ENCODE measurements around the gene ATF4. TPM values are rescaled to one million over a fixed set of nuclear protein-coding genes. Genes with fewer than 3 reads are reported as not detected.
A peak's percentile ranks its signal among the peaks of the same experiment; 100 is the strongest.

Gene ATF4
- total RNA-seq, 6 donors from 2014 or later, result 255 to 402 (median 364) TPM

DNA sequence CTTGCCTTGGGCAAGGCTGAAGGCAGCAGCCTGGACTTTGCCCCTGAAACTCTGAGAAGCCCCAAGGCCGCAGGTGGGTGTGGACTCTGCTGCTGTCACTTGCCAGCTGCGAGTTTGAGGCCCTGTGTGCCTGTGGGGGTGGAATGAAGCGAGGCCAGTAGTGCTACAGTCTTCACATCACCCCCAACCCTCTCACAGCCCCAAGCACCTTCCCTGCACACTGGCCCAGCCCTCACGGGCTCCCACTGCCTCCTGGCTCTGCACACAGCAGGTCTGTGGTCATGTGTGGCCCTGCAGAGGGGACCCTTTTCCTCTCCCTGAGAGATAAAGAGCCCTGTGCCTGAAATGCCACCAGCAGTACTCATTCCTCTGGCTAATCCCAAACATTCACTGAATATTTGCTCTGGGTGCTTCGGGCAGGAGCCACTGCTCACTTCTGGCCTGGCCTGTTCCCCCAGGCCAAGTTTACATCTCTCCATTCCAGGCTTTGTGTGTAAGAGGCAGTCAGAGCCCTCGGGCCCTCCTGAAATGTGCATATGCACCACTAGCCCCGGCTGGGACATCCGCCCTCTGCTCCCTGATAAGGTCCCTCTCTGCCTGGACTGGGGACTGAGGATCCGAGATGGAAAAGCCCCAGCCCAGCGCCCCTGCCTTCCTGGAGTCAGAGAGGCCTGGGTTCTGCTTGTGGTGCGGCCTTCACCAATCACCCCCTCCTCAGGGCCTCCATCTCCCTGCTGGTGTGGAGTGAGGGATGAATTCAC, 45.8 kb upstream of the ATF4 start:
- H3K4me1 ChIP-seq, result peaks cover 40 to 45% (median 42%) of the 10 kb centered on the region in 4 donors
- H3K36me3 ChIP-seq, result peaks cover 0 to 7% (median 0%) of the 10 kb centered on the region in 4 donors
- DNase-seq (no peak), ATAC-seq (ENCODE audit: low FRiP score in 2 of 2) (no peak)
- WGBS, 2 donors, result 67 to 92% methylated on average over 7 to 11 of the region's 11 CpGs
- no peak overlapping the region for H3K4me3 ChIP-seq
- no peaks in the 10 kb centered on the region for H3K9me3 ChIP-seq
- H3K27me3 ChIP-seq, result no peaks in the 10 kb centered on the region
- TF ChIP-seq, protein P1, sequence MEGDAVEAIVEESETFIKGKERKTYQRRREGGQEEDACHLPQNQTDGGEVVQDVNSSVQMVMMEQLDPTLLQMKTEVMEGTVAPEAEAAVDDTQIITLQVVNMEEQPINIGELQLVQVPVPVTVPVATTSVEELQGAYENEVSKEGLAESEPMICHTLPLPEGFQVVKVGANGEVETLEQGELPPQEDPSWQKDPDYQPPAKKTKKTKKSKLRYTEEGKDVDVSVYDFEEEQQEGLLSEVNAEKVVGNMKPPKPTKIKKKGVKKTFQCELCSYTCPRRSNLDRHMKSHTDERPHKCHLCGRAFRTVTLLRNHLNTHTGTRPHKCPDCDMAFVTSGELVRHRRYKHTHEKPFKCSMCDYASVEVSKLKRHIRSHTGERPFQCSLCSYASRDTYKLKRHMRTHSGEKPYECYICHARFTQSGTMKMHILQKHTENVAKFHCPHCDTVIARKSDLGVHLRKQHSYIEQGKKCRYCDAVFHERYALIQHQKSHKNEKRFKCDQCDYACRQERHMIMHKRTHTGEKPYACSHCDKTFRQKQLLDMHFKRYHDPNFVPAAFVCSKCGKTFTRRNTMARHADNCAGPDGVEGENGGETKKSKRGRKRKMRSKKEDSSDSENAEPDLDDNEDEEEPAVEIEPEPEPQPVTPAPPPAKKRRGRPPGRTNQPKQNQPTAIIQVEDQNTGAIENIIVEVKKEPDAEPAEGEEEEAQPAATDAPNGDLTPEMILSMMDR (IDR thresholded peaks at IDR 0.05), result no peak
- TF ChIP-seq POLR2AphosphoS5 (IDR thresholded peaks at IDR 0.05) (no peak), POLR2A (IDR thresholded peaks at IDR 0.05) (no peak), EP300 (IDR thresholded peaks at IDR 0.05) (no peak)
- peak overlapping the region in 3 of 4 donors; percentile 83 to 90 (median 86) for H3K27ac ChIP-seq

DNA sequence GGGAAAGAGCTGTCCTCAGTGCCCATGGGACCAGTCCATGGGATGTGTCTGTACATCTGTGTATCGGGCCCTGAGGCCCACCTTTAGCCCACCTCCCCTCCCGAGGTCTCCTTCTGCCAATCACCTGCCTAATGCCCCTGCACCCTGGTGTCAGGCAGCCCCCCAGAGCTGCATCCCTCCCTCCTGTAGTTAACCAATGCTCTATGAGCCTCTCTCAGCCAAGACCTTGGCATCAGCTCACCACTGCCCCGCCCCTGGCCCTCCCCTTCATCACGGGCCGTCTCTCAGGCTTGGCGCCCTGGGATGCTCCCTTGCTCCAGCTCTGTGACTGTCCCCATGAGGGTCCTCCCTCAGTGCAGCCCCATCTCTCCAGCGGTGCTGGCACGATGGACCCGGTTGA, 45.0 kb upstream of the ATF4 start:
- H3K36me3 ChIP-seq, result peaks cover 0 to 7% (median 0%) of the 10 kb centered on the region in 4 donors
- no peak overlapping the region for H3K4me3 ChIP-seq
- H3K4me1 ChIP-seq, result peaks cover 32 to 37% (median 34%) of the 10 kb centered on the region in 4 donors
- no peak for TF ChIP-seq POLR2A (IDR thresholded peaks at IDR 0.05)
- TF ChIP-seq, protein P1 (IDR thresholded peaks at IDR 0.05), result no peak
- TF ChIP-seq EP300 (IDR thresholded peaks at IDR 0.05), result no peak
- no peak for TF ChIP-seq POLR2AphosphoS5 (IDR thresholded peaks at IDR 0.05)
- H3K9me3 ChIP-seq, result no peaks in the 10 kb centered on the region
- ATAC-seq (ENCODE audit: low FRiP score in 2 of 2) (no peak), DNase-seq (no peak)
- peak overlapping the region in 1 of 4 donors; percentile 29 for H3K27ac ChIP-seq
- 81 to 86% methylated on average over 8 to 9 of the region's 9 CpGs for WGBS, 2 donors
- no peaks in the 10 kb centered on the region for H3K27me3 ChIP-seq

DNA sequence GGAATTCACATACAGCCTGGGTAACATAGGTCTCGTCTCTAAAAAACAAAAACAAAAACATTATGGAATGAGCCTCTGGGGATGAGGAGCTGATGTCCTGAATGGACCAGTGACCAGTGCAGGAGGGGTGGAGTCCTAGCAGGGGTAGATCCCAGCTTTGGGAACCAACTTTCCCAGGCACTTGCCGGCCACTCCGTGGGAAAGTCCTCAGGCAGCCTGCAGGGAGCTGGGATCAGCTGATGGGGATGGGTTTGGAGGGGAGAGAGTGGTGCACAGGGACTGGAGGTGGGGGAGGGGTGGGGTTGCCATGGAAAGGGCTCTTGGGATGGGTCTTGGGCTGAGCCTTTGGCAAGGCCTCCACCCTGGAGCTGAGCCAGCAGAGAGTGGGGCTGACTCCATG, 44.5 kb upstream of the ATF4 start:
- no peak for TF ChIP-seq POLR2AphosphoS5 (IDR thresholded peaks at IDR 0.05)
- no peak for TF ChIP-seq POLR2A (IDR thresholded peaks at IDR 0.05)
- TF ChIP-seq, protein P1 (IDR thresholded peaks at IDR 0.05), result no peak
- no peak for TF ChIP-seq EP300 (IDR thresholded peaks at IDR 0.05)
- ATAC-seq (ENCODE audit: low FRiP score in 2 of 2) (no peak), DNase-seq (no peak)
- H3K9me3 ChIP-seq, result no peaks in the 10 kb centered on the region
- H3K4me1 ChIP-seq, result peaks cover 26 to 32% (median 29%) of the 10 kb centered on the region in 4 donors
- 72 to 76% methylated on average over 3 of the region's 3 CpGs for WGBS, 2 donors
- H3K27ac ChIP-seq, result peak overlapping the region in 1 of 4 donors; percentile 29
- no peaks in the 10 kb centered on the region for H3K27me3 ChIP-seq
- H3K4me3 ChIP-seq, result no peak overlapping the region
- H3K36me3 ChIP-seq, result peaks cover 0 to 7% (median 0%) of the 10 kb centered on the region in 4 donors

DNA sequence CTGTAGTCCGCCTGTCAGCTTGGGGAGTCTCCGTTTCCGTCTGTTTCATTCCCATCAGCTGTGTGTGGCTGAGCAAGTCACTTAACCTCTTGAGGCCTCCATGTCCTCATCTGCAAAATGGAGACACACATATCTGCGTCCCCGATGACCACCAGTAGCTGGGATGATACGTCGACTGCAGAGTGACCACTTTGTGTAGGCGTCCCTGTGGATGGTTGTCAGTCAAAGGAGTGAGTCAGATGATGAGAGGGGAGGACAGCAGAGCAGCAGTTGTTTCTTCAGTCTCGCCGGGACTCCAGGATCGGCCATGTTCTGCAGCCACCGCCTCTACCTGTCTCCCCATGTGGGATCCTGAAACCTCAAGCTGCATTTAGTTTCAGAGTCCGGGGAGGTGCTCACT, 43.7 kb upstream of the ATF4 start:
- 81 to 92% methylated on average over 13 of the region's 13 CpGs for WGBS, 2 donors
- TF ChIP-seq, protein P1 (IDR thresholded peaks at IDR 0.05), result no peak
- TF ChIP-seq POLR2AphosphoS5 (IDR thresholded peaks at IDR 0.05) (no peak), POLR2A (IDR thresholded peaks at IDR 0.05) (no peak), EP300 (IDR thresholded peaks at IDR 0.05) (no peak)
- peaks cover 0 to 7% (median 0%) of the 10 kb centered on the region in 4 donors for H3K36me3 ChIP-seq
- peaks cover 18 to 24% (median 21%) of the 10 kb centered on the region in 4 donors for H3K4me1 ChIP-seq
- no peak for DNase-seq
- H3K9me3 ChIP-seq, result no peaks in the 10 kb centered on the region
- no peak overlapping the region for H3K4me3 ChIP-seq
- ATAC-seq (ENCODE audit: low FRiP score in 2 of 2), result no peak
- no peaks in the 10 kb centered on the region for H3K27me3 ChIP-seq
- no peak overlapping the region for H3K27ac ChIP-seq
